Activated CD4-positive, alpha-beta memory T cell treated with anti-CD3 and anti-CD28 coated beads, Interleukin-2, amount 10 ng/mL, durations not matched to agents 7 days and 5 days (primary cell): ENCODE data around the gene ST6GALNAC3. TPM values are rescaled to one million over a fixed set of nuclear protein-coding genes. Genes with fewer than 3 reads are reported as not detected.

Experiments used
- CTCF ChIA-PET: fragments of 350-600 bp; sonication (Branson Sonifier 250); formaldehyde crosslinking; loops from one replicate; lab custom pipeline; 2021; ENCODE audit warnings: antibody characterized with exemption, inconsistent platforms; lab: Charles Lee
- POLR2A ChIA-PET: fragments of 350-600 bp; sonication (Branson Sonifier 250); formaldehyde crosslinking; loops from one replicate; lab custom pipeline; 2021; ENCODE audit warnings: antibody characterized with exemption; lab: Charles Lee
- DNase-seq: peaks from one replicate; pipeline ENCODE4 v3.0.0-alpha.2; 2020
- H3K27ac Mint-ChIP-seq: one replicate; pipeline ENCODE4 v1.8.0; 2021; ENCODE audit warnings: mild to moderate bottlenecking, mixed read lengths
- H3K27me3 Mint-ChIP-seq: one replicate; pipeline ENCODE4 v1.8.0; 2021; ENCODE audit warnings: mixed read lengths
- H3K36me3 Mint-ChIP-seq: one replicate; pipeline ENCODE4 v1.8.0; 2021; ENCODE audit warnings: low read depth, mixed read lengths
- H3K4me1 Mint-ChIP-seq: one replicate; pipeline ENCODE4 v1.8.0; 2021; ENCODE audit warnings: mixed read lengths
- H3K4me3 Mint-ChIP-seq: one replicate; pipeline ENCODE4 v1.8.0; 2021; ENCODE audit warnings: mild to moderate bottlenecking, mixed read lengths
- H3K9me3 Mint-ChIP-seq: one replicate; pipeline ENCODE4 v1.8.0; 2021; ENCODE audit warnings: mixed read lengths
- total RNA-seq, 2 experiments: library from RNA; stranded (reverse); gene quantifications; one replicate each; pipeline ENCODE4 v1.2.3, GENCODE V29; 2021

Gene ST6GALNAC3
- total RNA-seq, 2 experiments from 2014 or later, result not detected

- Mint-ChIP-seq H3K4me1 (peaks cover 3% of the 10 kb centered on the region), H3K27ac (no peak overlapping the region), H3K9me3 (no peaks in the 10 kb centered on the region), H3K4me3 (no peak overlapping the region), H3K27me3 (no peaks in the 10 kb centered on the region), H3K36me3 (no peaks in the 10 kb centered on the region)
- DNase-seq, result no peak
- CTCF ChIA-PET, result no interaction called here
- POLR2A ChIA-PET, result no interaction called here
Measured at GRCh38 chr1:76585980-76586674, 511.6 kb downstream of the ST6GALNAC3 start.

DNA sequence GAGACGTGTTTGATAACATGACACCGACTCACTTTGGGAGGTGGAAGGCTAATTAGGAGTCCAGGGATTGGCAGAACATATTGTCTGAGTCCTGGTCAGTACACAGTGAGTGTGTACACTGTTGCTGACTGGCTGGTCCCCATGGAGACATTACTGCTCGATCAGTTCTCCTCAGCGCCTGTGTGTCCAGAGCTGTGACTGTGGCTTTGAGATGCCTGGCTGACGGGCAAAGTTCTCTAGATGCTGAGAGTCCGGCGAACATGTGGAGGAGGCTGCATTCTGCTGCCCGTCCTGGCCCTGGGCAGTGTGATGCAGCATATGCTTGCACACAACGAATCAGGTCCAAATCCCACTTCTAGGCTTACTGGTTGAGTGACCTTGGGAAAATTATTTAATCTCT is 512.7 kb downstream of the ST6GALNAC3 start:
- no peaks in the 10 kb centered on the region for H3K36me3 Mint-ChIP-seq
- H3K4me1 Mint-ChIP-seq, result peaks cover 3% of the 10 kb centered on the region
- CTCF ChIA-PET, result no interaction called here
- H3K9me3 Mint-ChIP-seq, result no peaks in the 10 kb centered on the region
- DNase-seq, result no peak
- H3K27ac Mint-ChIP-seq, result no peak overlapping the region
- H3K4me3 Mint-ChIP-seq, result no peak overlapping the region
- no peaks in the 10 kb centered on the region for H3K27me3 Mint-ChIP-seq
- POLR2A ChIA-PET, result no interaction called here

- Mint-ChIP-seq H3K36me3 (no peaks in the 10 kb centered on the region), H3K4me3 (no peak overlapping the region), H3K9me3 (no peaks in the 10 kb centered on the region), H3K27ac (no peak overlapping the region), H3K27me3 (no peaks in the 10 kb centered on the region), H3K4me1 (no peaks in the 10 kb centered on the region)
- POLR2A ChIA-PET, result no interaction called here
- CTCF ChIA-PET, result no interaction called here
- no peak for DNase-seq
Measured at GRCh38 chr1:76591461-76591860, 516.9 kb downstream of the ST6GALNAC3 start.

DNA sequence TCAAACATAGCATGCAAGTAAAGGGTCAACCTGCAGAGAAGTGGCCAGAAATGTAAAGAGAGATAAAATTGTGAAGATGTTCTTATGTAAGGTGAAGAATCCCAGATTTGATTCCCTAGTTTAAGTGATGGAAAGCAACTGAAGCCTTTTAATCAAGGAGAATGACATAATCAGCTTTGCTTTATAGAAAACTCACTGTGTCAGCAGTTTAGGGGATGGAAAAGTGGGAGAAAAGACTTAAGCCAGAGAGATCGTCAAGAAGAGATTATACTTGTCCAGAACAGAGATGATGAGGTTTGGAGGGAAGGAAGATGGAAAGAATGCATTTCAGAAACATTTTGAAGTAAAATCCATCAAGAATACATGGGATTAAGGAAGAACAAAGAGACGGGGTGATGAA is 517.4 kb downstream of the ST6GALNAC3 start:
- Mint-ChIP-seq H3K36me3 (no peaks in the 10 kb centered on the region), H3K9me3 (no peaks in the 10 kb centered on the region), H3K27ac (no peak overlapping the region), H3K4me1 (no peaks in the 10 kb centered on the region), H3K4me3 (no peak overlapping the region), H3K27me3 (no peaks in the 10 kb centered on the region)
- POLR2A ChIA-PET, result no interaction called here
- CTCF ChIA-PET, result no interaction called here
- no peak for DNase-seq

DNA sequence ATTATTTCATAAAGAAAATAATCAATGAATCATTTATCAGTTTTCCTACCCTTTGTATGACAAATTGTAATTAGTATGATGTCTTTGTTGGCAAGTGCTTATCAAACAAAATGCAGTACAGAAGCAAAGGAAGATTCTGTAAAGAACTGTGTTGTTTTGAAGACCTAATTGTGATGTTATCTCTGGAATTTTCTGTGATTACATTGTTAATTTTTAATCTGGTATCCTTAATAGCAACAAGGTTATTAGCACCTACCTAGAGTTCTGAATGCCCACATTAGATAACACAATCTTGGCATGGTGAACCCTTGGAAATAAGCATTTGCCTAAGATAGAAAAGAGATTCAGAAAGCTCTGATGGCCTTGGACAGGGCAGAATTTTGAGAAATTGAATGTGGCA is 518.6 kb downstream of the ST6GALNAC3 start:
- ChIA-PET CTCF (no interaction called here), POLR2A (no interaction called here)
- no peak overlapping the region for H3K4me3 Mint-ChIP-seq
- DNase-seq, result no peak
- H3K27ac Mint-ChIP-seq, result no peak overlapping the region
- no peaks in the 10 kb centered on the region for H3K36me3 Mint-ChIP-seq
- H3K9me3 Mint-ChIP-seq, result no peaks in the 10 kb centered on the region
- no peaks in the 10 kb centered on the region for H3K4me1 Mint-ChIP-seq
- H3K27me3 Mint-ChIP-seq, result no peaks in the 10 kb centered on the region

- H3K36me3 Mint-ChIP-seq, result no peaks in the 10 kb centered on the region
- POLR2A ChIA-PET, result no interaction called here
- no peaks in the 10 kb centered on the region for H3K27me3 Mint-ChIP-seq
- no peak for DNase-seq
- no peaks in the 10 kb centered on the region for H3K9me3 Mint-ChIP-seq
- no peaks in the 10 kb centered on the region for H3K4me1 Mint-ChIP-seq
- H3K4me3 Mint-ChIP-seq, result no peak overlapping the region
- no peak overlapping the region for H3K27ac Mint-ChIP-seq
- CTCF ChIA-PET, result no interaction called here
Measured at GRCh38 chr1:76593618-76594017, 519.1 kb downstream of the ST6GALNAC3 start.

DNA sequence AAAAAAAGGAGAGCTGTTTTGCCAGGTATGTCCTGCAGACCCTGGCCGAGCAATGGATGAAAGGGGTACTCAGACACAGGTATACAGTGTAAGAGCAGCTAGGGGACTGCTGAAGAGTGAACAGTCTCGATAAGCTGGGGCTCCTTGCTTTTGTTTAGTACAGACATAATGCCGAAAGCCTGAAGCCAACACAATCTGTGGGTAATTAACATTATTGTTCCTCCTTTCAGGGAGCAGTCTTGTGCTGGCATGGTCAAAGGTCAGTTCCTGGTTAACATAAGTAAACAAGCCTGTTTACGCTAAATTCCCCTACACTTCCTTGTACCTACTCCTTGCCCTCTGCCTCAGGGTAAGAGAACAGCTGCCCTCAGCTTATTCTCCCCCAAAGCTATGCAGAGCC is 520.5 kb downstream of the ST6GALNAC3 start:
- CTCF ChIA-PET, result no interaction called here
- no peak for DNase-seq
- no peak overlapping the region for H3K4me3 Mint-ChIP-seq

GRCh38 chr1:76601465-76601864 is 526.9 kb downstream of the ST6GALNAC3 start:
- no peak overlapping the region for H3K4me3 Mint-ChIP-seq
- ChIA-PET CTCF (no interaction called here), POLR2A (no interaction called here)
- no peak overlapping the region for H3K27ac Mint-ChIP-seq
- no peaks in the 10 kb centered on the region for H3K36me3 Mint-ChIP-seq
- peaks cover 2% of the 10 kb centered on the region for H3K27me3 Mint-ChIP-seq
- H3K9me3 Mint-ChIP-seq, result no peaks in the 10 kb centered on the region
- H3K4me1 Mint-ChIP-seq, result no peaks in the 10 kb centered on the region
- DNase-seq, result no peak

More for the DNA sequence above, 520.5 kb downstream of the ST6GALNAC3 start:
- H3K27me3 Mint-ChIP-seq, result no peaks in the 10 kb centered on the region
- H3K4me1 Mint-ChIP-seq, result no peaks in the 10 kb centered on the region
- POLR2A ChIA-PET, result no interaction called here
- H3K27ac Mint-ChIP-seq, result no peak overlapping the region
- H3K36me3 Mint-ChIP-seq, result no peaks in the 10 kb centered on the region
- H3K9me3 Mint-ChIP-seq, result no peaks in the 10 kb centered on the region

GRCh38 chr1:76607717-76608116 is 533.2 kb downstream of the ST6GALNAC3 start:
- ChIA-PET CTCF (no interaction called here), POLR2A (no interaction called here)
- H3K4me1 Mint-ChIP-seq, result no peaks in the 10 kb centered on the region
- H3K27me3 Mint-ChIP-seq, result no peaks in the 10 kb centered on the region
- H3K9me3 Mint-ChIP-seq, result no peaks in the 10 kb centered on the region
- no peak overlapping the region for H3K27ac Mint-ChIP-seq
- no peak for DNase-seq
- H3K4me3 Mint-ChIP-seq, result no peak overlapping the region
- no peaks in the 10 kb centered on the region for H3K36me3 Mint-ChIP-seq

GRCh38 chr1:76611770-76612445 is 537.4 kb downstream of the ST6GALNAC3 start:
- Mint-ChIP-seq H3K4me3 (no peak overlapping the region), H3K4me1 (no peaks in the 10 kb centered on the region), H3K9me3 (no peaks in the 10 kb centered on the region), H3K27me3 (no peaks in the 10 kb centered on the region), H3K36me3 (no peaks in the 10 kb centered on the region), H3K27ac (no peak overlapping the region)
- ChIA-PET CTCF (no interaction called here), POLR2A (no interaction called here)
- DNase-seq, result no peak

- H3K4me1 Mint-ChIP-seq, result no peaks in the 10 kb centered on the region
- POLR2A ChIA-PET, result no interaction called here
- DNase-seq, result no peak
- H3K9me3 Mint-ChIP-seq, result no peaks in the 10 kb centered on the region
- H3K27ac Mint-ChIP-seq, result no peak overlapping the region
- H3K36me3 Mint-ChIP-seq, result no peaks in the 10 kb centered on the region
- H3K27me3 Mint-ChIP-seq, result no peaks in the 10 kb centered on the region
- CTCF ChIA-PET, result no interaction called here
- no peak overlapping the region for H3K4me3 Mint-ChIP-seq
Measured at GRCh38 chr1:76613886-76614285, 539.3 kb downstream of the ST6GALNAC3 start.

DNA sequence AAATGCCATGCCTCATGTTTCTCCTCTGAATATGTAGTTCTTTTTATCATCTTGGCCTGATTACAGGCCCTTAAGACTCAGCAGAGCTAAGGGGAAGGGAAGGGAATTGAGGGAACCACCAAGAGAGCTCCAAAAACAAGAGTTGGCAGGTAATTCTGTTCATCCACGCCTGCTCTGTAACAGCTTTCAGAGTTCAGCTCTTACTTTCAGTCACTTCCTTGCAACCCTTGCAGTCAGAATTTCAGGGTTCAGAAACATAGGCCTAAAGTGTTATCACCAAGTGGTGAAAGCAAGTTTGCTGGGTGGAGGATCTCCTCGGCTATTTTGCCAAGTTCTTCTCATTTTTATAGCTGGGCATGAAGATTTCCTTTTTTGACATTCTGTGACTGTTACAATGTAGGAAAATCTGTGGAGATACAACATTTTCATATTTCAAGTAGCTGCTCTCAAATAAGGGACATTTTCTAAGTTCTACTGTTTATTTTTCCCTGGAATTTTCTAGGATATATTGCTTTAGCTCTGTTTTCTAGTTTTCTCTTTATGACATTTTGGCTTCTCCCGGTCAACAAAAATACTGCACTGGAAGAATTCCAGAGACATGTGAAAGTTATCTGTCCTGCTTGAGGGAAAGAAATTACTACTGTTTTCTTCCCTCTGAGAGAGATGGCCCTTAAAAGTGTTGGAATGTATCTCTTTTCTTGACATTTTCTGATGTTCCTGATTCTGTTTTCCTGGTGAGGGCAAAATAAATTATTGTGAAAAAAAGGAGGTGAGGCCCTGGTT is 540.9 kb downstream of the ST6GALNAC3 start:
- H3K9me3 Mint-ChIP-seq, result no peaks in the 10 kb centered on the region
- H3K27ac Mint-ChIP-seq, result no peak overlapping the region
- peaks cover 2% of the 10 kb centered on the region for H3K27me3 Mint-ChIP-seq
- no peaks in the 10 kb centered on the region for H3K36me3 Mint-ChIP-seq
- no peak for DNase-seq
- POLR2A ChIA-PET, result interaction anchor here (1.0 kb wide), 1 partner anchor 10 kb away, joined by 3 read pairs; no protein-coding TSS in a partner anchor
- no peaks in the 10 kb centered on the region for H3K4me1 Mint-ChIP-seq
- H3K4me3 Mint-ChIP-seq, result no peak overlapping the region
- CTCF ChIA-PET, result no interaction called here

DNA sequence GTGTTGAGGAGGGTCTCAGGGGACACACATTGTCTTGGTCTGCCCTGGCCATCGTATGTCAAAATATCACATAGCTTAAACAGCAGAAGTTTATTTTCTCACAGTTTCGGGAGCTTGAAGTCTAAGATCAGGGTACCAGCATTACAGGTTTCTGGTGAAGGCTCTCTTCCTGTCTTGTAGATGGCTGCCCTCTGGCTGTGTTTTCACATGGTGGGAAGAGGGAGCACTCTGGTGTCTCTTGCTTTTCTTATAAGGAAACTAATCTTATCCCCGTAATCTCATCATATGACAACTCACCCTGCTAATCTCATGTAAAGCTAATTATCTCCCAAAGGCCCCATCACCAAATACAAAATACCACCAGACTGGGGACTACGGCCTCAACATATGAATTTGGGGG is 545.8 kb downstream of the ST6GALNAC3 start:
- H3K36me3 Mint-ChIP-seq, result no peaks in the 10 kb centered on the region
- H3K27ac Mint-ChIP-seq, result no peak overlapping the region
- H3K4me3 Mint-ChIP-seq, result no peak overlapping the region
- no peaks in the 10 kb centered on the region for H3K4me1 Mint-ChIP-seq
- H3K9me3 Mint-ChIP-seq, result no peaks in the 10 kb centered on the region
- no peak for DNase-seq
- ChIA-PET POLR2A (no interaction called here), CTCF (no interaction called here)
- peaks cover 2% of the 10 kb centered on the region for H3K27me3 Mint-ChIP-seq
